ENCODE results near the gene TNF.

TNF gene

DNA sequence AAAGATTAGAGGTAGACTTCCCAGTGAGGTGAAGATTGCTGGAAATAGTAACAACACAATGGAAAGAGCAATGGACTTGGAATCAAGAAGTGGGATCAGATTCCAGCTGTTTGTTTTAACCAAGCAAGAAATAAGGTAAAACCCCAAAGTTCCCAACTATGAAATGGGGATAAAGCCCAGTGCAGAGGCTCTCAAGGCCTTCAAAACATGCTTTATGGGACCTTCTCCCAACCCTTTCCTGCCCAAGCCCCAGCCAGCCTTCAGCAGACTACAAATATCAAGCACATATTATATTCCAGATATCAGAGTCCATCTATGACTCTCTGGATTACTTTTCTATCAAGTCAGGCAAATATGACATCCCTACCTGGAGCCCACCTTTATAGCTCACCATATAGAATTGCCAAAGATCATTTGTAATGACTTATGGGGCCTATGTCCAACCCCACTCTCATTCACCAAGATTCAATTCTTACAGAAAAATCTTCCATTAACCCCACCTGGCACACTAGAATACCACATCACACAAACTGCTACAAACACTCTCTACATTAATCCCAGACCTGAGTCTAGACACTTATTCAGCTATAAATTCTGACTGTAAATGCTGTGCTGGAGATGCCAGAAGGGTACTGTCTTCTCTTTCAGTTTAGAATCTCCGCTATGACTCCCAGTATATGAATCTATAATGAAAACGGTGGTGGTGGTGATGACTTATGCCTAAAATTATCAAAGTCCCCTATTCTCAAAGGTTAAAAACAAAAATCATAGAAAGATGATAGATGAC lies 39.6 kb upstream of the TNF start:
- Histone ChIP-seq H3K9me3 (ENCODE audit: severe bottlenecking) (no peaks in the 10 kb centered on the region), H3K36me3 (ENCODE audit: low read depth) (peaks cover 99% of the 10 kb centered on the region), H3K27ac (ENCODE audit: poor library complexity, severe bottlenecking) (no peak overlapping the region), H3K4me3 (ENCODE audit: severe bottlenecking) (no peak overlapping the region), H3K27me3 (ENCODE audit: insufficient read depth, poor library complexity, severe bottlenecking) (no peaks in the 10 kb centered on the region), H3K4me1 (ENCODE audit: insufficient read depth, poor library complexity, severe bottlenecking) (peaks cover 12% of the 10 kb centered on the region)
- DNase-seq (ENCODE audit: low spot score) (no peak), ATAC-seq (ENCODE audit: low read depth) (no peak)
- TF ChIP-seq, protein P1, sequence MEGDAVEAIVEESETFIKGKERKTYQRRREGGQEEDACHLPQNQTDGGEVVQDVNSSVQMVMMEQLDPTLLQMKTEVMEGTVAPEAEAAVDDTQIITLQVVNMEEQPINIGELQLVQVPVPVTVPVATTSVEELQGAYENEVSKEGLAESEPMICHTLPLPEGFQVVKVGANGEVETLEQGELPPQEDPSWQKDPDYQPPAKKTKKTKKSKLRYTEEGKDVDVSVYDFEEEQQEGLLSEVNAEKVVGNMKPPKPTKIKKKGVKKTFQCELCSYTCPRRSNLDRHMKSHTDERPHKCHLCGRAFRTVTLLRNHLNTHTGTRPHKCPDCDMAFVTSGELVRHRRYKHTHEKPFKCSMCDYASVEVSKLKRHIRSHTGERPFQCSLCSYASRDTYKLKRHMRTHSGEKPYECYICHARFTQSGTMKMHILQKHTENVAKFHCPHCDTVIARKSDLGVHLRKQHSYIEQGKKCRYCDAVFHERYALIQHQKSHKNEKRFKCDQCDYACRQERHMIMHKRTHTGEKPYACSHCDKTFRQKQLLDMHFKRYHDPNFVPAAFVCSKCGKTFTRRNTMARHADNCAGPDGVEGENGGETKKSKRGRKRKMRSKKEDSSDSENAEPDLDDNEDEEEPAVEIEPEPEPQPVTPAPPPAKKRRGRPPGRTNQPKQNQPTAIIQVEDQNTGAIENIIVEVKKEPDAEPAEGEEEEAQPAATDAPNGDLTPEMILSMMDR (IDR thresholded peaks at IDR 0.05; ENCODE audit: poor library complexity, severe bottlenecking), result no peak

DNA sequence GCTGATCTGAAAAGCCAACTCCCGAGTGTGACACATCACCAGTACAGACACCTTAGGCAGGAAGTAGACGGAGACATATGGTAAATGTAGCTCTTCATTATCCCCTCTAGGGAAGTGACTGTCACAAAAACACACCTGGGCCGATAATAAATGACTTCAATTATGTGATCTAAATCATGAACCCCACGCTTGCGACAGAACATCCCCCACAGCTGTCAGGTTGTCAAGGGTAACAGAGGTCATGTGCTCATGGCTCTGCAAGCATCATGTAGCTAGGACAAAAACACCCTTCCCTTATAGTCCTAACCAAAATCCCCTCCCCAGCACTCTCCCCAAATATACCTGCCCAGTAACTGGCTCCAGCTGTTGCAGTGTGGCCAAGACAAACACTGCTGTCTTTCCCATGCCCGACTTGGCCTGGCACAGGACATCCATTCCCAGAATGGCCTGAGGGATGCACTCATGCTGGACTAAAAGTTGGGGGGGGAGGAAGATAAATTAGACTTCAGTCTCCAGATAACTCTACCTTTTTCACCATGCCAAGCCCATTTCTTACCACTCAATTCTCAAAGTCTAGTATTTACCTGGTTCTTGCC lies 36.5 kb upstream of the TNF start:
- H3K9me3 ChIP-seq (ENCODE audit: severe bottlenecking), result no peaks in the 10 kb centered on the region
- ATAC-seq (ENCODE audit: low read depth), result no peak
- DNase-seq (ENCODE audit: low spot score), result no peak
- TF ChIP-seq, protein P1 (IDR thresholded peaks at IDR 0.05; ENCODE audit: poor library complexity, severe bottlenecking), result no peak
- H3K4me1 ChIP-seq (ENCODE audit: insufficient read depth, poor library complexity, severe bottlenecking), result peaks cover 12% of the 10 kb centered on the region
- H3K4me3 ChIP-seq (ENCODE audit: severe bottlenecking), result no peak overlapping the region
- H3K27ac ChIP-seq (ENCODE audit: poor library complexity, severe bottlenecking), result no peak overlapping the region
- H3K27me3 ChIP-seq (ENCODE audit: insufficient read depth, poor library complexity, severe bottlenecking), result no peaks in the 10 kb centered on the region
- peaks cover 82% of the 10 kb centered on the region for H3K36me3 ChIP-seq (ENCODE audit: low read depth)

DNA sequence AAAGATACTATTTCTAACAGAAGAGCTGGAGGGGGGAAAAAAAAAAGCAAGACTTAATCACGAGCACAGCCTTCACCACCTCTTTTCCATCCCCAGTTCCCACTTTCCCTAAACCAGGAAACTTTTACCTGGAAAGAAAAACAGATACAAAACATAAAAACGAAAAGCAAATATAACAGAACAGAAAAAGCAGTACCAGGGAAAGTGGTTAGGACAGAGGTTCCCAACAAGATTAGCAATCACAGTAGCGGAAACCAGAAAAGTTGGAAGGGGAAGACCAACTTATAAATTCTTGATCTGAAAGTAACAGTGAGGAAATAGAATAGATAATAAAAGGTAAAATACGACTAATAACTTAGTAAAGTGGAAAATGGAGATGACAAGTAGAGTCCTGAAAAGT lies 34.7 kb upstream of the TNF start:
- Histone ChIP-seq H3K9me3 (ENCODE audit: severe bottlenecking) (no peaks in the 10 kb centered on the region), H3K36me3 (ENCODE audit: low read depth) (peaks cover 65% of the 10 kb centered on the region), H3K4me3 (ENCODE audit: severe bottlenecking) (peak overlapping the region; percentile 48), H3K27ac (ENCODE audit: poor library complexity, severe bottlenecking) (peak overlapping the region; percentile 87), H3K4me1 (ENCODE audit: insufficient read depth, poor library complexity, severe bottlenecking) (peaks cover 12% of the 10 kb centered on the region), H3K27me3 (ENCODE audit: insufficient read depth, poor library complexity, severe bottlenecking) (no peaks in the 10 kb centered on the region)
- ATAC-seq (ENCODE audit: low read depth), result no peak
- no peak for DNase-seq (ENCODE audit: low spot score)
- TF ChIP-seq, protein P1 (IDR thresholded peaks at IDR 0.05; ENCODE audit: poor library complexity, severe bottlenecking), result no peak

DNA sequence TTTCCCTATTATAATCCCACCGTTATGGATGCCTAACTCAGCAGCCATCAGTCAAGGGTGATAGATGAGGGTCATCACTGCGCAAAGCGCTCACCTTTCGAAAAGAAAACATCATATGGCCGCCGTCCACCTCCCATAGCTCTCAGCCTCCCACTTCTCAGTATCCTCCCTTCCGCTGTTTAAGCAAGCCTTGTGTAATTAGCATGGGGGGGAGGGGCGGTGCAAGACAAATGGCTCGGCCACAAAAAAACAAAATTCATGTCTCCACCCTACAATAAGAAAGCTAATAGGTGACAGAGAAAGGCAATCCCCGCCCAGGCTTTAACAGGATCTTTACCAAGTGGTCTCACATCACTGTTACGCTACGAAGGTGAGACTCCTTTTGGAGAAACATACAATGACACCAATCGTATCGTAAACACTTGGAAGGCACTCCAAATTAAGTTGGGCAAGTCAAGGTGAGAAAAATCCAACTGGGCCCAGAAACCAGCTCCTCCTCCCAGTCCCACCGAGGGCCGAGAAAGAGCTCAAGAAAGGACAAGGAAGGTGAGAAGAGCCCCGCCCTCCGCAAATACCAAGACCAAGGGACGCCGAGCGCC lies 34.2 kb upstream of the TNF start:
- Histone ChIP-seq H3K4me1 (ENCODE audit: insufficient read depth, poor library complexity, severe bottlenecking) (peaks cover 12% of the 10 kb centered on the region), H3K27ac (ENCODE audit: poor library complexity, severe bottlenecking) (peak overlapping the region; percentile 87), H3K36me3 (ENCODE audit: low read depth) (peaks cover 60% of the 10 kb centered on the region), H3K27me3 (ENCODE audit: insufficient read depth, poor library complexity, severe bottlenecking) (no peaks in the 10 kb centered on the region), H3K9me3 (ENCODE audit: severe bottlenecking) (no peaks in the 10 kb centered on the region), H3K4me3 (ENCODE audit: severe bottlenecking) (peak overlapping the region; percentile 48)
- DNase-seq (ENCODE audit: low spot score) (no peak), ATAC-seq (ENCODE audit: low read depth) (peak; percentile 16; the same call in 1 of the 3 replicates)
- TF ChIP-seq, protein P1 (IDR thresholded peaks at IDR 0.05; ENCODE audit: poor library complexity, severe bottlenecking), result no peak
